Activated CD8-positive, alpha-beta T cell treated with anti-CD3 and anti-CD28 coated beads for 36 hours (primary cell): ENCODE results near the gene SCGB1D1. TPM values are rescaled to one million over a fixed set of nuclear protein-coding genes. Genes with fewer than 3 reads are reported as not detected.
A peak's percentile ranks its signal among the peaks of the same experiment; 100 is the strongest.

Experiments used
- ATAC-seq: fragments of 200-7000 bp; cut with Tn5 transposase; one replicate; pipeline ENCODE4 v1.10.0; 2021; ENCODE audit warnings: mild to moderate bottlenecking, moderate library complexity
- CTCF ChIA-PET: fragments of 350-600 bp; sonication (Branson Sonifier 250); formaldehyde crosslinking; loops from one replicate; lab custom pipeline; 2021; ENCODE audit warnings: antibody characterized with exemption; lab: Charles Lee
- POLR2A ChIA-PET: fragments of 350-600 bp; sonication (Branson Sonifier 250); formaldehyde crosslinking; loops from one replicate; lab custom pipeline; 2021; ENCODE audit warnings: antibody characterized with exemption; lab: Charles Lee
- DNase-seq: peaks from one replicate; pipeline ENCODE4 v3.0.0-alpha.2; 2020
- H3K27ac Mint-ChIP-seq: one replicate; pipeline ENCODE4 v1.8.0; 2021; ENCODE audit warnings: mild to moderate bottlenecking, mixed read lengths
- H3K27me3 Mint-ChIP-seq: one replicate; pipeline ENCODE4 v1.8.0; 2021; ENCODE audit warnings: mixed read lengths
- H3K36me3 Mint-ChIP-seq: one replicate; pipeline ENCODE4 v1.8.0; 2021; ENCODE audit warnings: low read depth, mixed read lengths
- H3K4me1 Mint-ChIP-seq: one replicate; pipeline ENCODE4 v1.8.0; 2021; ENCODE audit warnings: low read depth, mixed read lengths
- H3K4me3 Mint-ChIP-seq: one replicate; pipeline ENCODE4 v1.8.0; 2021; ENCODE audit warnings: mild to moderate bottlenecking, moderate library complexity, mixed read lengths
- H3K9me3 Mint-ChIP-seq: one replicate; pipeline ENCODE4 v1.8.0; 2021; ENCODE audit warnings: mixed read lengths
- CTCF ChIP-seq: fragments of 200-600 bp; IDR thresholded peaks from one replicate; pipeline ENCODE4 v1.8.0; 2022; ENCODE audit warnings: antibody characterized with exemption, mild to moderate bottlenecking
- intact Hi-C: fragments of 100-400 bp; cut with micrococcal nuclease; formaldehyde crosslinking; loops from one replicate; pipeline ENCODE4 v1.10.0; 2022
- total RNA-seq, 2 experiments: library from RNA; stranded (reverse); gene quantifications; one replicate each; pipeline ENCODE4 v1.2.3, GENCODE V29; 2021

The SCGB1D1 gene
- total RNA-seq, 2 experiments from 2014 or later = not detected

- Mint-ChIP-seq H3K4me1 (no peaks in the 10 kb centered on the region), H3K36me3 (peaks cover 57% of the 10 kb centered on the region), H3K9me3 (no peaks in the 10 kb centered on the region), H3K4me3 (no peak overlapping the region), H3K27ac (peak overlapping the region; percentile 25), H3K27me3 (no peaks in the 10 kb centered on the region)
- ATAC-seq (no peak), DNase-seq (no peak)
- CTCF ChIA-PET = no interaction called here
- intact Hi-C loops = no loop called here
- no peak for TF ChIP-seq CTCF
- POLR2A ChIA-PET = no interaction called here
These were observed 43.4 kb upstream of the SCGB1D1 start for GRCh38 chr11:62146476-62147200.

DNA sequence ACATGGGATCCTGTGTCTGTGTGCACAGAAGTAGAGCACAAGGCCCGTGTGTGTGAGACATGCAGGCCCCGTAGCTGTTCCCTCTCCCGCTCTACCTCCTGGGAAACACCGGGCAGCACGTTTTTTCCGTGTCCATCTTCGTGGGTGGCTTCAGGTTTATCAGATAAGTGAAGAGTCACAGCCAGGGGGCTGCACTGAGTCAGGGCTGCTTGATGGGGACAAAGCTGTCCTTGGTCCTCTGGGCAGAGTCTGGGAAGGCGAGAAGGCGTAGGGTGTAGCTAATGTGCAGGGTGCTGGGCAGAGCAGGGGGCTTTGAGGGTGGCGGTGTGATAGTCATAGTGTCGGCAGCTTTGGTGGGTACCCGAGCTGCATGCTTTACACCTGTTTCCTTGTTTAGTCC is 42.5 kb upstream of the SCGB1D1 start:
- DNase-seq = no peak
- H3K27me3 Mint-ChIP-seq = no peaks in the 10 kb centered on the region
- H3K4me1 Mint-ChIP-seq = no peaks in the 10 kb centered on the region
- H3K4me3 Mint-ChIP-seq = no peak overlapping the region
- CTCF ChIA-PET = no interaction called here
- H3K9me3 Mint-ChIP-seq = no peaks in the 10 kb centered on the region
- peaks cover 58% of the 10 kb centered on the region for H3K36me3 Mint-ChIP-seq
- no peak for ATAC-seq
- intact Hi-C loops = no loop called here
- POLR2A ChIA-PET = interaction anchor here (1.1 kb wide), 1 partner anchor 8 kb away, joined by 3 read pairs; no protein-coding TSS in a partner anchor
- TF ChIP-seq CTCF = no peak
- H3K27ac Mint-ChIP-seq = no peak overlapping the region

DNA sequence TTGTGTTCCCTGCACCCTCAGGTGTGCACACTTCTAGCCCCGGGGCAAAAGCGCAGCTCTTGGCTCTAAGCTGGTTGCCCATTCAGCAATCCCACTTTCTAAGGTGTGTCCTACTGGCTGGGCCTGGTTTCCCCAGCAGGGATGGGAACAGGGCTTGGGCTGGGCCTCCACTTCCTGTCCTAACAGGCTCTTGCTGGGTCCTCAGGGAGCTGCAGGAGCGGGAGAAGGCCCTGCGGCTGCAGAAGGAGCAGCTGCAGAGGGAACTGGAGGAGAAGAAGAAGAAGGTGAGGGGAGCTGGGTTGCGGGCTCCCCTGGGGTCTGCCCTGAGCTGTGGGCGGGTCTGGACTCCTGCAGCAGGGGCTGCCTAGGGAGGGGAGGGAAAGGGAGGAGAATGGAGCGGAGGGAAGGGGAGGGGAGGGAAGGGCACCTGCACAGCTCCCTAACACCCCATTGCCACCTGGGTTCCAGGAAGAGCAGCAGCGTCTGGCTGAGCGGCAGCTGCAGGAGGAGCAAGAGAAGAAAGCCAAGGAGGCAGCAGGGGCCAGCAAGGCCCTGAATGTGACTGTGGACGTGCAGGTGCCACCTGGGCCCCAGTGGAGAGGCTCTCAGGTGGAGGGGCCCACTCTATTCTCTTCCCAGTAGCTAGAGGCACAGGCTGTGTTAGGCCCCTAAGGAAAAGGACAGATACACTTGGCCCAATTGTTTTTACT is 41.6 kb upstream of the SCGB1D1 start:
- intact Hi-C loops = no loop called here
- Mint-ChIP-seq H3K27me3 (no peaks in the 10 kb centered on the region), H3K9me3 (no peaks in the 10 kb centered on the region), H3K36me3 (peaks cover 60% of the 10 kb centered on the region), H3K4me3 (no peak overlapping the region), H3K27ac (no peak overlapping the region), H3K4me1 (no peaks in the 10 kb centered on the region)
- ChIA-PET CTCF (no interaction called here), POLR2A (interaction anchor here (1.1 kb wide), 1 partner anchor 9 kb away, joined by 3 read pairs; no protein-coding TSS in a partner anchor)
- ATAC-seq = no peak
- TF ChIP-seq CTCF = no peak
- no peak for DNase-seq

- Mint-ChIP-seq H3K27me3 (no peaks in the 10 kb centered on the region), H3K4me3 (no peak overlapping the region), H3K27ac (no peak overlapping the region), H3K9me3 (no peaks in the 10 kb centered on the region), H3K4me1 (no peaks in the 10 kb centered on the region), H3K36me3 (peaks cover 53% of the 10 kb centered on the region)
- ATAC-seq = no peak
- POLR2A ChIA-PET = interaction anchor here (0.6 to 1.0 kb wide), 2 partner anchors 9 to 302 kb away, joined by 3 read pairs; no protein-coding TSS in a partner anchor
- intact Hi-C loops = no loop called here
- no peak for DNase-seq
- CTCF ChIA-PET = interaction anchor here (1.4 to 1.7 kb wide), 2 partner anchors 42 to 161 kb away, joined by 5 to 6 read pairs; no protein-coding TSS in a partner anchor
- TF ChIP-seq CTCF = no peak
These were observed 39.8 kb upstream of the SCGB1D1 start for GRCh38 chr11:62149986-62150886.
